IPS DF 4.7 (cell line): Measurements from ENCODE around the gene TGFBR1.
"Not testable (repeated sequence)": the region's sequence is repeated elsewhere in the genome, so short reads cannot be mapped to it uniquely, and the experiment has no call there.

Source experiments
- DNase-seq: peaks from one replicate; pipeline ENCODE4 v3.0.0-alpha.2; 2013; ENCODE audit warnings: low spot score; ENCODE audit errors: extremely low read depth

TGFBR1 gene

DNA sequence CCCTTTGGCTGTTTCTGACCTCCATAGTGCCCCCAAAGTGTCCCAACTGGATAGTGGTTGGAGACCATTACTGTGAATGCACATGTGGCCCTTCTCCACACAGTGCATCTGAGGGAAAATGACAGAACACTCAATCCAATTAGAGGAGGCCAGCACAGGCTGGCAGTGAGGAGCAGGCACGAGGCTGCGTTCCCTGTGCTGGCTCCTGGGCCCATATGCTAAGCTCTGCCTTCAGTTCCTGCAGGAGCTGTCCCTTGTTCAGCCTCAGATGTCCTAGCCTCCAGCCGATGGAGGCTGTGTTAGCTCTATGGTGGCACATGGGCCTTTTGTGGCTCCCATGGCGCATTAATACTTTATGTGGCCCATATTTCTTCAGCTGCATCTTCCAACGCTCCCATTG is 81.0 kb downstream of the TGFBR1 start:
- DNase-seq: no peak

DNA sequence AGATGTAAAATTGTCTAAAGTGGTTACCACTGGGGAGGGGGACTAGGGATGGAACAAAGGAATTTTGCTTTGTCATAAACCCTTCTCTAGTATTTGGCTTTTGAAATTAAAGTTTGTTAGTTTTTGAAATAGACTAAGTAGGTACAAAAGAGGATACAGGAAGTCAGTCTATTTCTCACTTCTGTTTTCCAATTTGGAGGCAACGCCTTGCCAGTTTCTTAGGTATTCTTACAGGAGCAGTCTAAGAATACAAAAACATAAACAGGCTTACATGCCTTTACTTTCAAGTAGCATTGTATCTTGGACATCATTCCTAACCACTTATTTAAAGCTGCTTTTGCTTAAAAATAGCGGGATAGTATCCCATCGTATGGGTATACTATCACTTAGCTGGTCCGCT is 82.4 kb downstream of the TGFBR1 start:
- DNase-seq: no peak

DNA sequence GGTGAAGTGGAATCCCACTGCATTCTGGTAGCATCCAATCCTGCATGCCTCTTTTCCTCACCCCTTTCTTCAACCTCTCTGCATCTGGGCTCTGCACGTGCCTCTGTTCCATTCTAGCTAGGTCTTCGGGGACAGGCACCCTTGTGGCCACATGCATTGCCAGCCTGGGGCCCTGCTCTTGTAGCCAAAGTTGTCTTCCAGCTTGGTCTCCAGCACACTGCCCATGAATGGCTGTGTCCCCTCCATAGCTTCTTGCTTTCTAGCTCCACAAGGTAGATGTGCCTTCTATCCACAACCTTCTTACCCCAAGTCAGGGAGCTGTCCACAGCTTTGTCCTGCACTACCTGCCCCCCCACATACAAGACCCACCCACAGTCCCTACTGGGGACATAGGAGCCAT is 84.3 kb downstream of the TGFBR1 start:
- DNase-seq: no peak

DNA sequence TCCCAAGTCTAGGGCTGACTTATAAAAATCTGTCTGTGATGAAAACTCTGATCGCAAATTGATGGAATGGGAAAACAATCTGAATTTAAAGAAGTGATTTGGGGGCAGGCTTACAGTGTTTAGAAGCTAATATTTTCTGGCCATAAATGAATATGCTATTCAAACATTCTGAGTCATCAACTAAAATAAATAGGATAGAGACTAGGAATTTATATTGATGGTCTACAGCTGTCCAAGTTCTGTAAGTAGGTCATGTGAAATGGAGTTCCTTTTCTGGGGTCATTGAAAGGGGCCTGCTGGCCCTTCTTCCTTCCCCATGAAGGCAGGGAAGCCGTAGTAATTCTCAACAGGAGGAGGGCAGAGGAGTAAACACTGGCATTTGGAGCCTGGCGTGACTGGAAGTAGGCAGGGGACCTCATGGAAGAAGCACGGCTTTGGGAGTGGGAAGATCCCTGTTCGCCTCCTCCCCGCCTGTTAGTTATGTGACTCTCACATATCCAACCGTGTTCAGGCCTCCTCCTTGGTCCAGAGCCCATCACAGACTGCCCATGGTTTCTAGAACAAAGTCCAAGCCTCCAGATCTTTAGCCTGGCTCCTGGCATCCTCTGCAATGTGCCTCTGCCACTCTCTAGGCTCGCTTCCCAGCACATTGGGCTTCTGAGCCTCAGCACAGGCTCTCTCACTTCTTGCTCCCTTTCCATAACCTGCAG is 85.1 kb downstream of the TGFBR1 start:
- DNase-seq: no peak

DNA sequence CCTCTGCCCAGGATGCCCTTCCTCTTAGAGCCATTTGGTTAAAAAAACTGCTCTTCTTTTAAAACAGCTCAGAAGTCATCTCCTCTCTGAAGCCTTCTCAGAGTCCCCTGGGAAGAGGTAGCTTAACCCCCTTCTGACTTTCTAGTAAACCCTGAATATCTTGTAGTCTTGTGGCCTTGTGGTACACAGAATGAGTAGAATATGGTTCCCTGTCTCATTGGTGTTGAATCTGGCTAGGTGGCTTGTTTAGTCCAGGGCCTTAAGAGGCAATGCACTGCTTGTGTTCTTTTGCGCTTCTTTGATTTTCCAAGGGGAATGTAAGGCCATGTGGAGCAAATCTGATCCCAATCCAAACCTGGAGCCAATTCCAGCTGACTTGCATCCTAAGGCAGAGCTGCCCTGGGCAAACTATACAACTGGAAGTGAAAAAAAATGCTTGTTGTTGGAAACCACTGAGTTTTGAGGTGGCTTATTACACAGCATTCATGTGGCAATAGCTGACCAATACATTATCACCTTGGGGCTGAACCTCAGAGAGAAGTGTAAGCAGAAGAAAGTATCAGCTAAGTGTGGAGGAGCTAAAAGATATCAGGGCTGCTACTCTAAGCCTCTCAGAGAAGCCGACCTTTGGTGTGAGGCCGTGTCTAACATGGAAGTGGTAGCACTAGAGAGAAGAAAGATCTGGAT is 85.8 kb downstream of the TGFBR1 start:
- DNase-seq: no peak

DNA sequence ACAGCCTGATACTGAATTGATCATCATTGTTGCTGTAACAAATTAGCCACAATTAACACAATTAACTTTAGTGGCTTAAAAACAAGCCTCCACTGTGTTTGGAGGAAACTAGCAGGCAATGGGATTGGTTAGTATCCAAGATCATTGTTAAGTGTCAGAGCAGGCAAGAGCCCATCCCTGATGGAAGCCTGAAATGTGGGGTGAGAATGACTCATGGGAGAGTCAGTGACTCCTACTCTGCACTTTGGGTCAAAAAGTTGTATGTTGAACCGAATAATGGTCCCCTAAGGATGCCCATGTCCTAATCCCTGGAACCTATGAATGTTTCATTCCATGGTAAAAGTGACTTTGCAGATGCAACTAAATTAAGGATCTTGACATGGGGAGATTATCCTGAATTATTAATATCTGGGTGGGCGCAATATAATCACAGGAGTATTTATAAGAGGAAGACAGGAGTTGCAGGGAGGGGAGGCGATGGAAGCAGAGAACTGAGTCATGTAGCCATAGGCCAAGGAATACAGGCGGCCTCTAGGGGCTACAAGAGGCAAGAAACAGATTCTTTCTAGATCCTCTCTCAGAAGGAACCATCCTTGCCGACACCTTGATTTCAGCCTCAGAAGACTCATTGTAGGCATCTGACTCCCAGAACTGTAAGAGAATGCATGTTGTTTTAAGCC is 88.0 kb downstream of the TGFBR1 start:
- DNase-seq: no peak

DNA sequence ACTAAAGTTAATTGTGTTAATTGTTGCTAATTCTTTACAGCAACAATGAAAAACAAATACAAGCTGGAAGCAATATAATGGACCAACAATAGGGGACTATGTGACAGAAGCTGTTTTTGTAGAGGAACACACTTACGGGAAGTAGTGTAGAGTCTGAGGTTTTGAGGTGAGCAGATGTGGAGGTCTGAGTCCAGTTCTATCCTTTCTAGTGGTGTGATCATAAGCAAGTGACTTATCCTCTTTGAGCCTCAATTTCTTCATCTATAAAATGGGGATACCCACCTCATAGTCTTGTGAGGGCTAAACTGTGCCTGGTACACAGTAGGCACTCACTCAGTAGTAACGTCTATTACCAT is 88.5 kb downstream of the TGFBR1 start:
- no peak for DNase-seq

DNA sequence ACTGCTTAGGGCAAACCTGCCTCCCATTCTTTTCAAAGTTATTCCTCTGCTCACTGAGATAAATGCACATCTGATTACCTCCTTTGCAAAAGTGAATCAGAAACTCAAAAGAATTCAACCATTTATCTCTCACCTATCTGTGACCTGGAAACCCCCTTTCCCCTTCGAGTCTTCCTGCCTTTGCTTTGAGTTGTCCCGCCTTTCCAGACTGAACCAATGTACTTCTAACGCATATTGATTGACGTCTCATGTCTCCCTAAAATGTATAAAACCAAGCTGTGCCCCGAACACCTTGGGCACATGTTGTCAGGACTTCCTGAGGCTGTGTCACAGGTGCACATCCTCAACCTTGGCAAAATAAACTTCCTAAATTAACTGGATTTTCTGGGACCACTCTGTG is 91.6 kb downstream of the TGFBR1 start:
- DNase-seq: not testable (repeated sequence)

DNA sequence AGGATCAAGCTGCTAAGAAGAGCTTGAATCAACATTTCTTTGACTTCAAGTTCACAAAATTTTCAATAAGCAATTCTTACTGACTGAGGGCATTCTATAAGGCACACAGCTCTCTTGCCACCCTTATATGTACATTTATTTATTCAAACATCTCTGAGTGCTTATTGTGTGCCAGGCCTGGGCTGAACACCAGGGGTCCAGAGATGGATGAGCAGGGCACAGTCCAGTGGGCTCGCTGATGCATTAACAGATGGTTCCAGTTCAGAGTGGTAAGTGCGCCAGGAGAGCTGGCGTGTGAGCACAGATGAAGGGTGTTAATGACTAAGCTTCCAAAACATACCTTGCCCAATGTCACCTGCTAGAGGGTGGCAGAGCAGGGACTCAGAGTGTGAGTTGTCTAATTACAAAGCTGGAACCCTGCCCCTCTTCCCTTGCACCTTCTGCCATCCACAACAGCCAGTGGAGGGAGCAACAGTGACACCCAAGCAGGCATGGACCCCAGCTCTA is 92.3 kb downstream of the TGFBR1 start:
- DNase-seq: no peak

DNA sequence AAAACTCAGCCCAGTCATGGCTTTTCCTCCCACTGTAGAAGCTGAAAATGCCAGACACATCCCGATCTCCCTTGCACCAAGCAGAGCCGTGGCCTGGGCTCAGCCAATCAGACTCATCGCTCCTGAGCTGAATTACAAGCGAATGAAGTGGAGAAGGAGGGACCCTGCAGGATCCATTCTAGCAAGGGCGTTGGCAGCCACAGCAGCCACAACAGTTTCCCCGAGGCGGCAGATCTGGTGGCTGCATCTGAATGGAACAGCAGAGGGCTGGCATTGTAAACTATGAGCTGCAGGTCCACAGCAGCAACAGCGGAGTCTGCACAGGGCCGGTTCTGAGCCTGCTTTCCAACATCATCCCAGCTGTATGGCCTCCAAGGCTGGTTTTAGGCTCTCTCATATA is 93.1 kb downstream of the TGFBR1 start:
- no peak for DNase-seq

DNA sequence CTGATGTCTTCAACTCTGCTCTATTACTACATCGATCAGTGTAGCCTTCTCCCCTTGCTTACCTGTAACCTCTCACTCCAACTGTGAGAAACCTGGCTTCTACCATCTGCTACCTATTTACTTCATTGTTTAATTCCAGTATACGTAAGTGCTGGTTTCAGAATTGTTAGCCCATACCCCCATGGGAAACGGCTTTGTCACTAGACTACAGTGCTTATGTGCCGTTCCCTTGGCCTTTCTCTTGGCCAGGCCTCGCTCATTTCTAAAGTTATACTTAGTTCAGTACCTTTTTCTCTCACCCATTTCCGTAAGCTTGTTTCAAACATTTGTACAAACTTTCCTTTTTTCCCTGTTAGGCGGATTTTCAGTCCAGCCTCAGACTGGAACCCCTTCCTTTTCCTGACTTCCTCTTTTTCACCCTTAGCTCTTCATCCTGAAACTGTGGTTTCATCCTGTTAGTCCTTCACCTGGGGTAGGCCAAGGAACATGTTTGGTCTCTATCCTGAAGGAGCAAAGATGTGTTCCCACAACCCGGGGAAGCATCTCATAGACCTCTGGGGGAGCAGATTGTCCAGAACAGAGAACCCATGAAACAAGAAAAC is 95.1 kb downstream of the TGFBR1 start:
- no peak for DNase-seq

DNA sequence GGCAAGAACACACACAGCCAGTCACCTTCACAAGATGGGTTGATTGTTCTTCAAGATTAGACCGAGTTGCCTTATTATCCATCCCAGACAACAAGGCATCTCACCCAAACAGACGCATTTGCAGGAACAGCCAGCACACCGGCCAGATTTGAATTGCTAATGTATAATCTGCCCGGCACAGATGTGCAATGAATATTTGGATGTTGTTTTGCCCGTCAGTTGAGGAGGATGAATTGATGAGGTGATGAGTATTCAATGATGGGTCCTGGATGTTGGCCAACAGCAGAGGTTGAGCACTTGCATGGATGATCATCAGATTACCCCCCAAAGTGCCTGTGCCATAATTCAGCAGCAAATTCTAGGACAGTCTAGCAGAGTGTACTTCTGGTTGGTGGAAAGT is 96.7 kb downstream of the TGFBR1 start:
- DNase-seq: no peak
